Measurements from ENCODE around the gene DDOST. TPM values are rescaled to one million over a fixed set of nuclear protein-coding genes. Genes with fewer than 3 reads are reported as not detected.
"Not testable (repeated sequence)": the region's sequence is repeated elsewhere in the genome, so short reads cannot be mapped to it uniquely, and the experiment has no call there.

Gene DDOST
- total and polyA plus RNA-seq, 8 donors = 189 to 246 (median 202) TPM

GRCh38 chr1:20609541-20609940 lies 51.6 kb downstream of the DDOST start:
- H3K4me1 ChIP-seq = peaks cover 0 to 7% of the 10 kb centered on the region in 2 donors
- ATAC-seq = no peak
- intact Hi-C loops (cut with DNase I) = no loop called here

GRCh38 chr1:20606801-20607570 lies 54.2 kb downstream of the DDOST start:
- H3K4me3 ChIP-seq; intact Hi-C loops (cut with DNase I); H3K36me3 ChIP-seq; H3K9me3 ChIP-seq; DNase-seq; H3K27me3 ChIP-seq; ATAC-seq: not testable (repeated sequence)
- peaks cover 0 to 20% of the 10 kb centered on the region in 2 donors for H3K4me1 ChIP-seq
- peak overlapping the region in 1 of 2 donors; percentile 61 for H3K27ac ChIP-seq

More at GRCh38 chr1:20609541-20609940, 51.6 kb downstream of the DDOST start:
- TF ChIP-seq CTCF (IDR thresholded peaks at IDR 0.05) = no peak
- DNase-seq = no peak
- no peaks in the 10 kb centered on the region for H3K27me3 ChIP-seq
- no peaks in the 10 kb centered on the region for H3K9me3 ChIP-seq
- H3K36me3 ChIP-seq = peaks cover 0 to 8% of the 10 kb centered on the region in 2 donors
- no peak overlapping the region for H3K27ac ChIP-seq
- no peak overlapping the region for H3K4me3 ChIP-seq

GRCh38 chr1:20604678-20605077 lies 56.5 kb downstream of the DDOST start:
- no peaks in the 10 kb centered on the region for H3K9me3 ChIP-seq
- TF ChIP-seq CTCF (IDR thresholded peaks at IDR 0.05) = no peak
- peak overlapping the region in 1 of 2 donors; percentile 83 for H3K27ac ChIP-seq
- no peak for DNase-seq
- no peaks in the 10 kb centered on the region for H3K27me3 ChIP-seq
- ATAC-seq = peak; percentile 47
- H3K4me1 ChIP-seq = peaks cover 0 to 20% of the 10 kb centered on the region in 2 donors
- H3K4me3 ChIP-seq = no peak overlapping the region
- intact Hi-C loops (cut with DNase I) = no loop called here
- no peaks in the 10 kb centered on the region for H3K36me3 ChIP-seq

GRCh38 chr1:20603504-20604464 lies 57.4 kb downstream of the DDOST start:
- no peak for TF ChIP-seq CTCF (IDR thresholded peaks at IDR 0.05)
- H3K27me3 ChIP-seq = no peaks in the 10 kb centered on the region

GRCh38 chr1:20602851-20603450 lies 58.2 kb downstream of the DDOST start:
- Histone ChIP-seq H3K4me3 (no peak overlapping the region), H3K27me3 (no peaks in the 10 kb centered on the region), H3K36me3 (no peaks in the 10 kb centered on the region), H3K9me3 (no peaks in the 10 kb centered on the region), H3K4me1 (peaks cover 0 to 30% of the 10 kb centered on the region in 2 donors), H3K27ac (peak overlapping the region in 1 of 2 donors; percentile 83)
- ATAC-seq = no peak
- intact Hi-C loops (cut with DNase I) = no loop called here
- TF ChIP-seq CTCF (IDR thresholded peaks at IDR 0.05) = no peak
- DNase-seq = no peak

More at GRCh38 chr1:20603504-20604464, 57.4 kb downstream of the DDOST start:
- H3K4me3 ChIP-seq = no peak overlapping the region
- no peaks in the 10 kb centered on the region for H3K9me3 ChIP-seq
- no peaks in the 10 kb centered on the region for H3K36me3 ChIP-seq
- peaks cover 0 to 22% of the 10 kb centered on the region in 2 donors for H3K4me1 ChIP-seq
- intact Hi-C loops (cut with DNase I) = no loop called here
- no peak for DNase-seq
- ATAC-seq = peak; percentile 44
- peak overlapping the region in 1 of 2 donors; percentile 83 for H3K27ac ChIP-seq

Other genes with a start within 250 kb of the DDOST start
- gene CAMK2N1, start 175.2 kb downstream of the DDOST start, total RNA-seq = 10 to 100 TPM; 17.9 to 42.2 TPM
- 10 to 100 TPM; 53.9 to 91.0 (median 64.6) TPM for gene CAMK2N1, start 175.2 kb downstream of the DDOST start, polyA plus RNA-seq (ENCODE audit: insufficient read length in 6 of 6)
- 10 to 100 TPM; 27.8 to 36.0 TPM for gene MUL1, start 153.2 kb downstream of the DDOST start, total RNA-seq
- 10 to 100 TPM; 22.0 to 26.2 (median 24.2) TPM for gene MUL1, start 153.2 kb downstream of the DDOST start, polyA plus RNA-seq (ENCODE audit: insufficient read length in 6 of 6)
- 1 to 10 TPM in 1 of 2 donors, under 1 TPM in 1; 0.73 to 1.1 TPM for gene FAM43B, start 108.8 kb downstream of the DDOST start, total RNA-seq
- under 1 TPM; 0.41 to 0.88 (median 0.64) TPM for gene FAM43B, start 108.8 kb downstream of the DDOST start, polyA plus RNA-seq (ENCODE audit: insufficient read length in 6 of 6)
- gene CDA, start 72.3 kb downstream of the DDOST start, total RNA-seq = 10 to 100 TPM in 1 of 2 donors, 1 to 10 TPM in 1; 2.2 to 12.2 TPM
- gene CDA, start 72.3 kb downstream of the DDOST start, polyA plus RNA-seq (ENCODE audit: insufficient read length in 6 of 6) = 1 to 10 TPM in 1 of 6 donors, under 1 TPM in 5; 0.36 to 1.5 (median 0.56) TPM
- gene PINK1, start 27.9 kb downstream of the DDOST start, total RNA-seq = 10 to 100 TPM; 39.1 to 56.3 TPM
- 10 to 100 TPM; 28.6 to 39.0 (median 33.8) TPM for gene PINK1, start 27.9 kb downstream of the DDOST start, polyA plus RNA-seq (ENCODE audit: insufficient read length in 6 of 6)
- 1 to 10 TPM; 4.1 to 4.5 TPM for gene KIF17, start 56.6 kb upstream of the DDOST start, total RNA-seq
- 10 to 100 TPM in 1 of 6 donors, 1 to 10 TPM in 5; 5.3 to 12.1 (median 8.5) TPM for gene KIF17, start 56.6 kb upstream of the DDOST start, polyA plus RNA-seq (ENCODE audit: insufficient read length in 6 of 6)
- 1 to 10 TPM in 1 of 2 donors, under 1 TPM in 1; 0.12 to 1.8 TPM for gene SH2D5, start 71.3 kb upstream of the DDOST start, total RNA-seq
- gene SH2D5, start 71.3 kb upstream of the DDOST start, polyA plus RNA-seq (ENCODE audit: insufficient read length in 6 of 6) = under 1 TPM in 5 of 6 donors, not detected in 1; 0.06 to 0.21 (median 0.08) TPM
- 100 to 1,000 TPM; 158 to 185 TPM for gene HP1BP3, start 125.9 kb upstream of the DDOST start, total RNA-seq
- 100 to 1,000 TPM; 349 to 444 (median 388) TPM for gene HP1BP3, start 125.9 kb upstream of the DDOST start, polyA plus RNA-seq (ENCODE audit: insufficient read length in 6 of 6)